ENCODE measurements around the gene SIGLECL1.

Gene SIGLECL1

DNA sequence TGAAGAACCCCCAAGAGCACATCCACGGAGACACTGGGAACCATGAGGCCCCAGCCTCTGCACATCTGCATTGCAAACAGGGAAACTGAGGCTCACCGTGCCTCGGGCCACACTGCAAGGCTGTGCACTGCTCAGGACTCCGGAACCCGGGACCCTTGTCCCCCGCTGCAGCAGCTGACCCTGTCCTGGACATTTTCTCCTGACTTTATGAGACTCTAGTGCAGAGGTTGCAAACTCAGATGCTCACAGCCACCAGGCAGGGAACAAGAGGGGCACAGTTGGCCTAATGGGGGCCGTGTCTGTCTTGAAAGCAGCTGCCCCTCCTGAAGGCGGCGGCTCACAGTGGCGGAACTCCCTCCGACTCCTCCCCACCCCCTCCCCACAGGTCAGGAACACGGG is 44.1 kb downstream of the SIGLECL1 start:
- Histone ChIP-seq H3K4me2 (no peak overlapping the region), H3K4me1 (ENCODE audit: low read depth, poor library complexity, severe bottlenecking) (no peaks in the 10 kb centered on the region), H3K4me3 (IDR thresholded peaks at IDR 0.05; ENCODE audit: insufficient read depth, low read depth, low read length) (no peak overlapping the region), H3K79me2 (ENCODE audit: insufficient read depth, low read depth) (no peaks in the 10 kb centered on the region), H3K27me3 (ENCODE audit: insufficient read depth, low read depth) (no peaks in the 10 kb centered on the region; the same call in 1 of the 2 replicates), H2AFZ (ENCODE audit: low read depth) (no peak overlapping the region), H3K36me3 (ENCODE audit: insufficient read depth) (no peaks in the 10 kb centered on the region), H4K20me1 (ENCODE audit: insufficient read depth) (no peaks in the 10 kb centered on the region), H3K9ac (no peak overlapping the region), H3K27ac (no peak overlapping the region)
- TF ChIP-seq, protein P1, sequence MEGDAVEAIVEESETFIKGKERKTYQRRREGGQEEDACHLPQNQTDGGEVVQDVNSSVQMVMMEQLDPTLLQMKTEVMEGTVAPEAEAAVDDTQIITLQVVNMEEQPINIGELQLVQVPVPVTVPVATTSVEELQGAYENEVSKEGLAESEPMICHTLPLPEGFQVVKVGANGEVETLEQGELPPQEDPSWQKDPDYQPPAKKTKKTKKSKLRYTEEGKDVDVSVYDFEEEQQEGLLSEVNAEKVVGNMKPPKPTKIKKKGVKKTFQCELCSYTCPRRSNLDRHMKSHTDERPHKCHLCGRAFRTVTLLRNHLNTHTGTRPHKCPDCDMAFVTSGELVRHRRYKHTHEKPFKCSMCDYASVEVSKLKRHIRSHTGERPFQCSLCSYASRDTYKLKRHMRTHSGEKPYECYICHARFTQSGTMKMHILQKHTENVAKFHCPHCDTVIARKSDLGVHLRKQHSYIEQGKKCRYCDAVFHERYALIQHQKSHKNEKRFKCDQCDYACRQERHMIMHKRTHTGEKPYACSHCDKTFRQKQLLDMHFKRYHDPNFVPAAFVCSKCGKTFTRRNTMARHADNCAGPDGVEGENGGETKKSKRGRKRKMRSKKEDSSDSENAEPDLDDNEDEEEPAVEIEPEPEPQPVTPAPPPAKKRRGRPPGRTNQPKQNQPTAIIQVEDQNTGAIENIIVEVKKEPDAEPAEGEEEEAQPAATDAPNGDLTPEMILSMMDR (conservative IDR thresholded peaks at IDR 0.05; ENCODE audit: low read depth, low read length), result no peak

DNA sequence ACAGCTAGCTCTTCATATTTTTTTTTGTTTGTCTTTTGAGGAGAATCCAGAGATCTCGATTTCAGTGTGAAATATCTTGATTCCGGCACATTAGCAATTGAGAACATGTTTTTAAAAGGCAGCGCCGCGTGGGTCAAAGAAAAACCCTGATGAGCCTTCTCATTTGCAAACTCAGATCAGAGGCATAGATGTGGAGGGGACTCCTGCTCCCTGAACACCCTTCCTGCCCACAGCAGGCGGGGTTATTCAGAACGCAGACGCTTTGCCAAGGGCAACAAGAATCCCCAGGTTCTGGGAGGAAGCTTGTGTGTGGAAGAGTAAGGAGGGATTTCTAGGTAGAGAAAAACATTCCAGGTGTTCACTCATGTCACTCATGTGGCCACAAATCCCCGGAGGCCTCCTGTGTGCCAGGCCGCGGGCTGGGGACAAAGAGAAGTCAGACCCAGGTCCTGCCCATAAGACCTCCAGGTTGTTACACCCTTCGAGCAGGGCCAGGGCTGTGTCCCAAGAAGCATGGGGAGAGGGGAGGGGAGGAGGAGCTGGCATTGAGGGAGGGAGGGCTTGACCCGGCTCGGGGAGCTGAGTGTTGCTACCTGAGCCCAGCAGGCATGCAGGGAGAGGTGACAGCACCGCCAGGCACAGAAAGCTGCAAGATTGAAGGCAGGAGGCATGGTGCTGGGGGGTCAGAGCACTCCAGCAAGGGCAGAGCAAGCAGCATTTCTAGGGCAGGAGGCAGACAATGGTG is 44.7 kb downstream of the SIGLECL1 start:
- no peak overlapping the region for H3K9ac ChIP-seq
- H4K20me1 ChIP-seq (ENCODE audit: insufficient read depth), result no peaks in the 10 kb centered on the region
- H3K4me2 ChIP-seq, result no peak overlapping the region
- no peak overlapping the region for H2AFZ ChIP-seq (ENCODE audit: low read depth)
- H3K4me3 ChIP-seq (IDR thresholded peaks at IDR 0.05; ENCODE audit: insufficient read depth, low read depth, low read length), result no peak overlapping the region
- TF ChIP-seq, protein P1 (conservative IDR thresholded peaks at IDR 0.05; ENCODE audit: low read depth, low read length), result no peak
- no peaks in the 10 kb centered on the region for H3K4me1 ChIP-seq (ENCODE audit: low read depth, poor library complexity, severe bottlenecking)
- H3K27me3 ChIP-seq (ENCODE audit: insufficient read depth, low read depth), result no peaks in the 10 kb centered on the region; the same call in 1 of the 2 replicates
- no peak overlapping the region for H3K27ac ChIP-seq
- no peaks in the 10 kb centered on the region for H3K79me2 ChIP-seq (ENCODE audit: insufficient read depth, low read depth)
- no peaks in the 10 kb centered on the region for H3K36me3 ChIP-seq (ENCODE audit: insufficient read depth)

DNA sequence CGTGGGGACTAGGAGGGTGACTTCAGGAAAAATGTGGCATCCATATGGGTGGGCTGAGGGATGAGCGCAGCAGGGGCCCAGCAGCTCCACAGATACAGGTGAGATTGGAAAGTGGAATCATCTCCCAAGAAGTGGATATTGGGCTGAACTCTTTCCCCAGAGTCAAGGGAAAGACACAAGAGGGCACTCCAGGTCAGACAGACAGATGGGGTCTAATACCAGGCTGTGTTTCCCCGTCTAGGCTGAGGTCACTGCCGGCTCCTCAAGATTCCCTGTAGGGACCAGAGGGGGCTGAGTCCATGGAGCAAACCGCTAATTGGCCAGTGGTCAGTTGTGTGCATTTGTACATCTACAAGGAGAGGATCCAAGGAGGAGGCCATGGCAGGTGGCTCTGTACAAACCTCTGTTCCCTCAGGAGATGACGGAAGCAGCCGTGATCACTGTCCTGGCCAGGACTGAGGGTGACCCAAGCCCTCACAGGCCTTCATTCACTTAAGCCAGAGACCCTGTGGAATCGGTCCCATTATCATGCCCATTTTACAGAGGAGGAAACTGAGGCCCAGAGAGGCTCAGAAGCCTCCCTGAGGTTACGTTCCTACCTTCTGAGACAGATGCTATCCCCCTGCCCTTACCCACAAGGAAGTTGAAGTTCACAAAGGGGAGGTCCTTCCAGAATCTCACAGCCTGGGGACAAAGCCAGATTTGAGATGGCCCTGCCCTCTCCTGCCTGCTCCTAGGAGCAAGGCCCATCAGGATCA is 45.6 kb downstream of the SIGLECL1 start:
- Histone ChIP-seq H3K9ac (no peak overlapping the region), H3K27ac (no peak overlapping the region), H3K27me3 (ENCODE audit: insufficient read depth, low read depth) (no peaks in the 10 kb centered on the region; the same call in 1 of the 2 replicates), H3K4me3 (IDR thresholded peaks at IDR 0.05; ENCODE audit: insufficient read depth, low read depth, low read length) (no peak overlapping the region), H3K4me2 (no peak overlapping the region), H3K36me3 (ENCODE audit: insufficient read depth) (no peaks in the 10 kb centered on the region), H3K79me2 (ENCODE audit: insufficient read depth, low read depth) (no peaks in the 10 kb centered on the region), H2AFZ (ENCODE audit: low read depth) (no peak overlapping the region), H4K20me1 (ENCODE audit: insufficient read depth) (no peaks in the 10 kb centered on the region), H3K4me1 (ENCODE audit: low read depth, poor library complexity, severe bottlenecking) (no peaks in the 10 kb centered on the region)
- TF ChIP-seq, protein P1 (conservative IDR thresholded peaks at IDR 0.05; ENCODE audit: low read depth, low read length), result no peak

DNA sequence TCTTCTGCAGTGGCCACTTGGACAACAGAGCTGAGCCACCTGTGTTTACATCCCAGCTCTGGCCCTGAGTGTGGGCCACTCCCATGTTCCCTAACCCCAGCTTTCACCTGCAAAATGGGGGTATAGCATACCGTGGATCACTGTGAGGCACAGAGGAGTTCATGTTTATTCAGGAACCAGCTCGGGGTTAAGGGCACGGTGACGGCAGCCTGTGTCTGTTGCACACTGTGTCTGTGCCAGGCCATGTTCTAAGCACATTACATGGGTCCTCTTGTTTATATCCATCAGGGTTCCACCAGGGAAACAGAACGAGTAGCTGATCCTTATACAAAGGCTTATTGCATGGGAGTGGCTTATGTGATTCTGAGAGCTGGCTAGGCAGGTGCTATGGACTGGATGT is 46.5 kb downstream of the SIGLECL1 start:
- no peak overlapping the region for H3K4me3 ChIP-seq (IDR thresholded peaks at IDR 0.05; ENCODE audit: insufficient read depth, low read depth, low read length)
- no peak overlapping the region for H3K4me2 ChIP-seq
- H3K27ac ChIP-seq, result no peak overlapping the region
- no peaks in the 10 kb centered on the region for H4K20me1 ChIP-seq (ENCODE audit: insufficient read depth)
- no peak overlapping the region for H3K9ac ChIP-seq
- H2AFZ ChIP-seq (ENCODE audit: low read depth), result no peak overlapping the region
- TF ChIP-seq, protein P1 (conservative IDR thresholded peaks at IDR 0.05; ENCODE audit: low read depth, low read length), result no peak
- H3K36me3 ChIP-seq (ENCODE audit: insufficient read depth), result no peaks in the 10 kb centered on the region
- H3K79me2 ChIP-seq (ENCODE audit: insufficient read depth, low read depth), result no peaks in the 10 kb centered on the region
- no peaks in the 10 kb centered on the region; the same call in 1 of the 2 replicates for H3K27me3 ChIP-seq (ENCODE audit: insufficient read depth, low read depth)
- no peaks in the 10 kb centered on the region for H3K4me1 ChIP-seq (ENCODE audit: low read depth, poor library complexity, severe bottlenecking)

Measured in KMS-11 (cell line).